Pancreas (tissue), 10 donors: ENCODE data around the gene PITPNC1. TPM values are rescaled to one million over a fixed set of nuclear protein-coding genes. Genes with fewer than 3 reads are reported as not detected.

Experiments
- ATAC-seq, 4 donors: fragments of 200-7000 bp; cut with Tn5 transposase; one replicate each; pipeline versions ENCODE4 v1.8.0 to v1.9.1; 2020; ENCODE audit warnings: mild to moderate bottlenecking in 4 of 4, moderate library complexity in 4 of 4
- DNase-seq, 6 donors: peaks; one replicate each; pipeline ENCODE4 v3.0.0-alpha.2; 2020
- FAIRE-seq: peaks from 2 replicates; lab custom pipeline; 2012; peaks lifted over from hg19 to GRCh38; lab: Jason Lieb, UNC
- H3K27ac ChIP-seq, 4 donors: fragments of 200-600 bp; sonication (generic); 1 replicate in 3 of 4; 2 replicates in 1 of 4; pipeline versions ENCODE4 v1.5.0 to v1.8.0; 2020
- H3K27me3 ChIP-seq, 4 donors: fragments of 200-600 bp; one replicate each; pipeline ENCODE4 v1.8.0; 2021
- H3K36me3 ChIP-seq, 3 donors: fragments of 200-600 bp; sonication (generic) in 1 of 3; one replicate each; pipeline versions ENCODE4 v1.5.0 to v1.8.0; 2020 to 2021
- H3K4me1 ChIP-seq, 3 donors: fragments of 200-600 bp; one replicate each; pipeline ENCODE4 v1.8.0; 2021
- H3K4me3 ChIP-seq, 4 donors: fragments of 200-600 bp; sonication (generic) in 2 of 4; one replicate each; pipeline versions ENCODE4 v1.5.0 to v1.8.0; 2020 to 2021
- H3K9me3 ChIP-seq, 4 donors: fragments of 200-600 bp; one replicate each; pipeline ENCODE4 v1.8.0; 2021
- CTCF ChIP-seq, 4 donors: fragments of 200-600 bp; sonication (generic) in 3 of 4; IDR thresholded peaks; one replicate each; pipeline versions ENCODE4 v1.5.0 to v1.8.0; 2021; ENCODE audit warnings: antibody characterized with exemption in 4 of 4
- WGBS, 2 donors: extraction: QIAGEN DNeasy Blood & Tissue Kit; methylation state at CpG; one replicate each; pipeline ENCODE4 v1.1.7; 2013; 5-methylcytosine and 5-hydroxymethylcytosine counted together
- intact Hi-C, 3 donors: fragments of 100-400 bp; cut with DNase I; formaldehyde crosslinking; loops; one replicate each; pipeline versions ENCODE4 v1.11.1 to v1.14.2; 2022
- polyA plus RNA-seq, 2 donors: library from polyadenylated mRNA; stranded (reverse); fragments of 200-250 nt; gene quantifications; one replicate each; pipeline ENCODE4 v1.2.3, GENCODE V29; 2013
- total RNA-seq, 6 donors: library from RNA; stranded (reverse); fragmentation: NEBNext Ultra II Directional in 4 of 6; extraction: Animal tissue kit (Norgen Biotek cat#: 25700) in 4 of 6; gene quantifications; one replicate each; pipeline versions ENCODE4 v1.2.1 to v1.2.4, GENCODE V29; 2021 to 2023
- donor health status: healthy with polysubstance abuse.
- donor health status: DM: no; HTN: no; CAD: no; lungs with moderate emphysema.
- donor health status: DM: no; HTN: no; CAD: no.
- donor health status: control.
- donor health status: control.
- donor health status: Bipolar disorder and iron deficiency.
- donor health status: DM: yes; HTN: yes; CAD: no.
- donor health status: DM: no; HTN: no; CAD: no.
- donor health status: DM: no; HTN: no; CAD: no.
- donor health status: DM: yes; HTN: yes; CAD: no.

The PITPNC1 gene
- total and polyA plus RNA-seq, 8 donors: 9.5 to 28.8 (median 24.4) TPM

- H3K27ac ChIP-seq: no peak overlapping the region
- H3K9me3 ChIP-seq: no peaks in the 10 kb centered on the region
- no peak for FAIRE-seq
- DNase-seq: no peak
- no peak for TF ChIP-seq CTCF (IDR thresholded peaks at IDR 0.05)
- H3K27me3 ChIP-seq: no peaks in the 10 kb centered on the region
- no peaks in the 10 kb centered on the region for H3K36me3 ChIP-seq
- ATAC-seq: no peak
- 39% methylated on average over 4 of the region's 4 CpGs for WGBS, 2 donors
- no peaks in the 10 kb centered on the region for H3K4me1 ChIP-seq
- H3K4me3 ChIP-seq: no peak overlapping the region
- intact Hi-C loops: no loop called here
Measured at GRCh38 chr17:67412032-67412431, 35.0 kb downstream of the PITPNC1 start.

GRCh38 chr17:67412941-67413340 lies 35.9 kb downstream of the PITPNC1 start:
- Histone ChIP-seq H3K4me1 (peaks cover 0 to 3% (median 0%) of the 10 kb centered on the region in 3 donors), H3K4me3 (no peak overlapping the region), H3K27me3 (no peaks in the 10 kb centered on the region), H3K27ac (no peak overlapping the region), H3K36me3 (no peaks in the 10 kb centered on the region), H3K9me3 (no peaks in the 10 kb centered on the region)
- no peak for ATAC-seq
- intact Hi-C loops: no loop called here
- TF ChIP-seq CTCF (IDR thresholded peaks at IDR 0.05): no peak
- 54 to 59% methylated on average over 2 of the region's 2 CpGs for WGBS, 2 donors
- no peak for FAIRE-seq
- no peak for DNase-seq

GRCh38 chr17:67413388-67413787 lies 36.3 kb downstream of the PITPNC1 start:
- no peak for TF ChIP-seq CTCF (IDR thresholded peaks at IDR 0.05)
- Histone ChIP-seq H3K4me1 (peaks cover 0 to 4% (median 0%) of the 10 kb centered on the region in 3 donors), H3K27me3 (no peaks in the 10 kb centered on the region), H3K27ac (no peak overlapping the region), H3K4me3 (no peak overlapping the region), H3K36me3 (no peaks in the 10 kb centered on the region), H3K9me3 (no peaks in the 10 kb centered on the region)
- 93 to 96% methylated on average over 5 of the region's 5 CpGs for WGBS, 2 donors
- DNase-seq: no peak
- no peak for ATAC-seq
- intact Hi-C loops: no loop called here
- FAIRE-seq: no peak

- no peaks in the 10 kb centered on the region for H3K27me3 ChIP-seq
- no peak for TF ChIP-seq CTCF (IDR thresholded peaks at IDR 0.05)
- no peak overlapping the region for H3K4me3 ChIP-seq
- DNase-seq (no peak), FAIRE-seq (no peak), ATAC-seq (no peak)
- H3K9me3 ChIP-seq: no peaks in the 10 kb centered on the region
- H3K27ac ChIP-seq: no peak overlapping the region
- intact Hi-C loops: no loop called here
- 94 to 97% methylated on average over 1 of the region's 1 CpG for WGBS, 2 donors
- H3K4me1 ChIP-seq: peaks cover 0 to 4% (median 0%) of the 10 kb centered on the region in 3 donors
- no peaks in the 10 kb centered on the region for H3K36me3 ChIP-seq
Measured at GRCh38 chr17:67414130-67414529, 37.0 kb downstream of the PITPNC1 start.

- Histone ChIP-seq H3K4me1 (peaks cover 0 to 4% (median 0%) of the 10 kb centered on the region in 3 donors), H3K9me3 (no peaks in the 10 kb centered on the region), H3K27ac (no peak overlapping the region), H3K4me3 (no peak overlapping the region), H3K36me3 (no peaks in the 10 kb centered on the region), H3K27me3 (no peaks in the 10 kb centered on the region)
- TF ChIP-seq CTCF (IDR thresholded peaks at IDR 0.05): no peak
- ATAC-seq: no peak
- FAIRE-seq: no peak
- no peak for DNase-seq
- intact Hi-C loops: no loop called here
- 90% methylated on average over 2 of the region's 2 CpGs for WGBS, 2 donors
Measured at GRCh38 chr17:67414559-67414958, 37.5 kb downstream of the PITPNC1 start.
